GM19193 (cell line): ENCODE measurements around the gene ADAMTS17.

ENCODE experiments used
- POLR2A ChIP-seq: IDR thresholded peaks from 4 replicates; pipeline ENCODE4 v1.6.1; 2011; ENCODE audit not compliant: insufficient read depth, insufficient read length; ENCODE audit errors: extremely low read depth

Gene ADAMTS17

DNA sequence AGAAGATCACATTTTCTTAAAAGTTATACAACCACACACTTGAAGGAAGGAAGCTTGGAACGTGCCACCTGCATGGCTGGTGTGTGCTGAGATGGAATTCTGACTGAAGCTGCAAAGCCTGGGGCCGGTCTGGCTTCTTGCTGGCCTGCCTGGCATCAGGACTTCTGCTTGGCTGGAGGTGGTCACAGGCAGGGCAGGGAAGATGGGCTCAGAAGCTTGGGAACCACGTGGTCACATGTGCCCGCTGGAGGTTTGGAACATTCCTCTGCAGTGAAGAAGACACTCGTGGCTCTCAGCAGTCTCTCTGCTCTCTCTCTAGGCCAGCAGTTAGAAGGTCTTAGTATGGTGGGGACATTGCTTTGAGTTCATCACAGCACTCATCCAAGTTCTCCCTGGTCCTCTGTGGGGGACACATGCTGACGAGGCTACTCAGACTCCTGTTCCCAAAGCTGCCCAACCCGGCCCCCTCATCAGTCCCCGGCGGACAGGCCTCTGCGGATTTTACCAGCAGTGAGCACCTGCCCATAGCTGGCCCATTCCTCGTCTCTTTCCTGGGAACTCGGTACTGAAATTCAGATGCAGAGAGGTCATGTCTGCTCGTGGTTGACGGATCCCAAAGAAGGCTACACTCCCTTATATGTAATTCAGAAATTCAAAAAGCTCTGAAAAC is 229.0 kb downstream of the ADAMTS17 start:
- TF ChIP-seq POLR2A, result no peak

DNA sequence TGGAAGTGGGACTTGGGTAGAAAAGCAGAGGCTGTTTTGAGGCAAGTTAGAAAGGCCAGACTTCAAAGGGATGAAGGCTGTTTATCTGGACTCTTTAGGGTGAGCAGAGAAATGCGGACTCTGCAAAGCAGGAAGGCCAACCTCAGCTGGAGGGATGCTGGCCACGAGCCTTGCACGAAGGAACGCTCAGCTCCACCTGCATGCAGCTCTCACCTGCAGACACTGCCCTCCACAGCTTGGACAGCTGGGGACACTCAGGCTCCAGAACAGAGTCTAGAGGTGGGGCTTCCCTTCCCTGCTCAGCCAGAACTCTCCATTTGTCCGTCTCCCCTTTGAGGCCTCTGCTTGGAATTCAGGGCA is 229.7 kb downstream of the ADAMTS17 start:
- TF ChIP-seq POLR2A, result no peak

DNA sequence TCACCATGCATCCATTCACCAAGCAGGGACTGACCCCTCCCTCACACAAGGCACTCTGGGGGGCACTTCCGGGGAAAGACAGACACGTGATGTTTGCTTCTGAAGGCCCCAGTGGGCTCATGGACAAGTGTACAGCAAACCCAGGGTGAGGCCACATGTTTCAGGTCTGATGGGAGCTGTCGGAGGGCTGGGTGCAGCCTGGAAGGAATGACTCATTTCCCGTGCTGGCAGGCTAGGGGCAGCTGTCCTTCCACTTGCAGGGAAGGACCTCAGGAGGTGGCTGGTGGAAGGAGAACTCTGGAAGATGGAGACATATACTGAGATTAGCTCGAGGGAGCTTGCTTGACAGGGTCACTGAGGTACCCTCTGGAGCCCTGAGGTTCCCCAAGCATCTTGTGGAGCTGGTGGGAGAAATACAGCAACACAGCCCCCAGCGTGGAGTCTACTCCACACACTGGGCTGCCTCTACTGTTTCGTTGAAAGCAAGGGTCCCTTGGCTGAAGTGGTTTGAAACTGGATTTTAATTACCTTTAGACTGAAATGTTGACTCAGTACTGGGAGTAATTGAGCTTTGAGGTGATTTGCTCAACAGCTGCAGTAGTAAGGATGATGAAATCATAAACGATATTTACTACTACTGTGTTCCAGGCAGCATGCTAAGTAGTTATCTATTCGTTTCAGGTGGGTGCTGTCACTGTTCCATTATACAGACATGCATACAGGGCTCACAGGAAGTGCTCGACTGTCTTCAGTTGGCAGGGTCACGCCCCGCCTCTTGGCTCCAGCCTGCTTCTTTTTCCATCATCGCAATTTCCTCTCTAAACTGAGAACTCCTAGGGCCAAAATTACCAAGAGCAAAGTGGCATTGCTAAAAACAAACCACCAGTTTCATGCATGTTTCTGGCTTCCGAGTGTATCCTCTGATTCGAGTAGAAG is 230.4 kb downstream of the ADAMTS17 start:
- no peak for TF ChIP-seq POLR2A

DNA sequence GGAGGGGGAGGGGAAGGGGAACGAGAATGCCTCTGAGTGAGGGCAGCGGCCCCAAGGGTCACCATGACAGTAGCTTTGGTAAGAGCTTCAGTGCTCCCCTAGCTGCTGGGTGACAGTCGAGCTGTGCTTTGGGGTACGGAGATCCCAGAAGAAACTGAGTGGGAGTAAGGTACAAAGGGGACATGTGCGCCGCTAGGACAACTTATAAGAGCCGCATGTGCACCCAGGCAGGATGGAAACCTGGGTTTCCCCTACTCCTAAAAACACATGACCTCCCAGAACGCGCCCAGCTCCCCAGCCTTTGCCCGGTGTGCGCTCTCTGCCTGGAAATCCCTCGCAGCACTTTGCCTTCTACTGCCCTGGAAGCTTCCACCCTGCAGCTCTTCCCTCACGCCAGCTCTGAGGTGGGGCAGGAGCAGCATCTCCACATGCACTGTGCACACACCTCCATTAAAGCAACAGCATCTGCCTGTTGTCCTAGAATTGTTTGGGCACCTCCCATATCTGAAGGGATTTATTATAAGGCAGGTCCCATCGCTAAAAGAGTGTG is 232.2 kb downstream of the ADAMTS17 start:
- TF ChIP-seq POLR2A, result no peak

DNA sequence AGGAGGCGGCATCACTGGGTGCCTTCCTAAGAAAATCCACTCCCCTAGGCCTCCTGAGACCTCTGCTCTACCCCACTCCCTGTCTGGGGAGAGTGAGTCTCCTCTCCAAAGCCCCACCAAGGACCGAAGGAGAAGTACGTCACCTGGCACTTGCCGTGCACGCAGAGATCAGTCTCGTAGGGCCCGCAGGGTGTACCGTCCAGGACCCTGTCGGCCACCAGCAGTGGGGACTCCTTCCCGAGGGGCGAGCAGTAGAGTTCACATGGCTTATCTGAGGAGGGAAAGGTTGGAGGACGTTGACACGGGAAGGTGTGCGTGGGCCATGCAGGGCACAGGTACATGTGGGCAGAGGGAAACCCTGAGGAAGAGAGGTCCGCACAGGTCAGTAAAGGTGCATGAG is 232.9 kb downstream of the ADAMTS17 start:
- no peak for TF ChIP-seq POLR2A

DNA sequence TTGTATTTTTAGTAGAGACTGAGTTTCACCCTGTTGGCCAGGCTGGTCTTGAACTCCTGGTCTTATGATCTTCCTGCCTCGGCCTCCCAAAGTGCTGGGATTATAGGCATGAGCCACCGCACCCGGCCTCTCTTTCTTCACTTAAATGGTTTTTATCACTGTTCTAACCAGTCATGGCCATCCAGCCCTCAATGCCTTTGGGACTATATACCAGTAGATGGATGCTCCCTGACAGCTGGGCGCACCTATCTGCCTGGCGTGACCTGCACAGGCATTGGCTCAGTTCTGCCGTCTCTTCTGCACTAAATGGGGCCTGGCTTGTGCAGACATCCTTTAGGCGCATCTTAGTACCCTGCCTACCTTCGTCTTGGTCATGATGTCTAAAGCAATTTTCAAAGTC is 233.4 kb downstream of the ADAMTS17 start:
- no peak for TF ChIP-seq POLR2A

DNA sequence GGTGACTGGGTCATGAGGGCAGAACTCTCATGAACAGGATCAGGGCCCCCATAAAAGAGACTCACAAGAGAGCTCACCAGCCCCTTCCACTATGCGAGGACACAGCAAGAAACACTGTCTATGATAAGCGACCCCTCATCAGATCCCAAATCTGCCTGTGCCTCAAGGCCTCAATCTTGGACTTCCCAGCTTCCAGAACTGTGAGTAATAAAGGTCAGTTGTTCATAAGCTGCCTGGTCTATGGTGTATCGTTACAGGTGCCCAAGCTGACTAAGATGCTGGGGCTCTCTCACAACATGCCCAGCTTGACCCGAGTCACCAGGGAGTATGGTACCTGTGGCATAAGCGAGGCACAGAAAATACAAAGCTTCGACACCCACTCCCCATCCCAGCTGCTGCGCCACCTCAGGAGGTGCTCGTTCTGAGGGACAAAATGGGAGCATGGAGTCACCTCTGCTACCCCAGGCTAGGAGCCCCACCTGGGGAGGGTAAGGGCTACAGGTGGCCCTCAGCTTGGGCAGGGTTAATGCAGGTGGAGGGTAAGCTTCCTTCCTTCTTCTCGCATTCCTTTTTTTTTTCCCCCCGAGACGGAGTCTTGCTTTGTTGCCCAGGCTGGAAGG is 234.1 kb downstream of the ADAMTS17 start:
- TF ChIP-seq POLR2A, result no peak

DNA sequence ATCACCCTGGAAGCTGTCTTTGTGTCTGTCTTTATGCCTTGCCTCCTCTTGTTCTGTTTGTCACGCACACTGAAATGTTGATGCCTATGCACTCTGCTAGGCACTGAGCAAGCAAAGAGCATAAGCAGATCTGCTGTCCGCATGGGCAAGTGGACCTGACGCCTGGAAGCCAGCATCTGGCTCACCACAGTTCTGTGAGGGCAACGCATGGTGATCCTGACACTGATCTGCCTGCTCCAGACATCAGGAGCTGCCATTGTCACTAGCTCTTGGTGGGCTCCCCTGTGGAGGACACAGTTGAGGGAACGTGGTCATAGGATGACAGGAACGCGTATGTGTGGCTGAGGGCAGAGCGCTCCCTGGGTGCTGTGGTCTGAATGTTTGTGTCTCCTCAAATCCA is 234.6 kb downstream of the ADAMTS17 start:
- TF ChIP-seq POLR2A, result no peak

DNA sequence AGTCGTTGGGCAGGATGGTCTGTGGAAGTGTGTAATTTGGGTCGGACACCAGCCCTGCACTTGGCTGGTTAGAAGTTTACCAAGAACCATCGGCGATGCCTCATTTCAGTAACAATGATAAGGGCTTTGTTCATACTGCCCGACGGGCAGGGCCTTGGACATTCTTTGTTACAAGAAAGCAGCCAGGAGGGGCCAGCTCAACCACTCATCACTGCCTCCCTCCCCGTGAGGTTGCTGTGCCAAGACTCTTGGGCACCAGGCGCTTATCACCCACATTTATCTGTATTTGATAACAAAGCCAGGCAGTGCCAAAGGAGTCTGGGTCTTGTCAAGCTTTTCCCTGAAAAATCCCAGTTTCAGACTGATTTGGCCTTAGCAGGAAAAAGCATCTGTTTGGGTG is 235.0 kb downstream of the ADAMTS17 start:
- no peak for TF ChIP-seq POLR2A

DNA sequence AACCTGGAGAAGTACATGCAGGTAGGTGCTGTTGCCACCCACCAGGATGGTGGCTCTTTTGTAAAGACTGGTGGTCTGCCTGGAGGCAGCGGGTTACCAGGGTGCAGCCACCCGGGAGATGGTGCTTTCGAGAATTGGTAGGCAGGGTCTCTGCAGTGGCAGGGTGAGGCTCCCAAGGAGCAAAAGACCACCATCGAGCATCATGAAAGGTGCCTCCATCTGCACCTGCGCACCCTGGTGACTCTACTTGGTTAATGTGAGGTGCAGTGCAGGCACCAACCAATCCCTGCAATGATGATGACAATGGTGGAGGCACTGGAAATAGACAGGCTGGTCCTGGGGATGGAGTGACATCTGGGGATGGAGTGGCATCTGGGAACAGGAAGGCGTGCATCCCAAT is 236.7 kb downstream of the ADAMTS17 start:
- no peak for TF ChIP-seq POLR2A

DNA sequence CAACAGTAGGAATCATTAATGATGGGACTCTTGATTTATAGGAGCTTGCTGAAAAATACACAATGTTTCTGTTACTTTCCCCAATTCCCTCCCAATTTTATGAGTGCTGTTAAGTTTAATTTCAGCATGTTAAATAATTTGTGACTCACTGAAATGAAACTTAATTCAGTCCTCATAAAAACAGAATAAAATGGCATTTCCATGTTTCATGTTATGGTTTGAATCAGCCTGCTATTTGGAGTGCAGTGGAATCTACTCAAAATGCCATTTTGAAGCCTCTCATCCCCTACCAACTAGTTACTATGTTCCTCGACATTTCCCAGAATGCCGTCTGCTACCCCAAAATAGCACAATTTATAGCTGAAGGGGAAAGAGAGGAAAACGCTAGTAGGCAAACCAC is 237.5 kb downstream of the ADAMTS17 start:
- no peak for TF ChIP-seq POLR2A

DNA sequence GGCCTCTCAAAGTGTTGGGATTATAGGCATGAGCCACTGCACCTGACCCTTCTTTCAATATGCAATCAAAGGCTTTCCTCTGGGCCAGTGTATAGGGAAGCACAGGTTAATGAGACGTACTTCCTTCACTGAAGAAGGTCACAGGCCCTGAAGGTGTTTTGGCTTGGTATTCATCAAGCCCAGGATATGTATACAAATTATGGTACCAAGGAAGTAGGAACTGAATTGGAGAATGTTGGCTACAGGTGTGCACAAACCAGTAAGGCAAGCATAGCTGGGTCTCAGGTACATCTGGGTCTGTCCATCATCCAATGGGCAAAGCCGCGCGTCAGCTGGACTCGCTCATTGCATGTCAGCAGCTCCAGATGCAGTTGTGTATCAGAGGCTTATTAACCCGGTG is 237.9 kb downstream of the ADAMTS17 start:
- no peak for TF ChIP-seq POLR2A

DNA sequence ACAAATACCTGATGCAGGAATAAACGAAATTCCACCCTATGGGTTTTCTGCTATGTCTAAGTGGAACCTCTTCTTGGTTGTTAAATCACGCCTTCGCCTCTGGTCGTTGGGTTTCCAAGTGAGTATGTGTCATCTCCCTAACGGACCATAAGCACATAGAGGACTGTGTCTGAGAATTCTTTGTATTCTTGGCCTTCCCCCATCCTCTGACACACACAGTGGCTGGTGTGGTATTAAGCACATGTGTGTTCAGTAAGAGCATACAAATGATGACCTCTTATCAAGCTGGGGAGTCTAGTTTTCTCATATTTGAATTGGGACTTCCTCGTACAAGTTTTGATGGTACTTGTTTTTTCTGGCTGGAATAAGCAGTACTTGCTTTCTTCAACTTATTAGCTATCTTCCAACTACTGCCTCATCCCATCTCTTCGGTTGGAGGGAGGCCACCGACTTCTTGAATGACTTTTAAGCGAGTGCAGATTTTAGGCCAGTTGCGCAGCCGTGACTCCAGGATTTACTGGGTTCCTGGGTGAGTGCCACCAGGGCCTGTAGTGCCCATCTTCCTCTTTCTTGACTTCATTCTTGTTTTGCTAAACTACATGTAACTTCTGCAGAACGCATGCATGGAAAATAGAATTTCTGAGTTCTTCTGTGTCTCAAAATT is 240.2 kb downstream of the ADAMTS17 start:
- no peak for TF ChIP-seq POLR2A

DNA sequence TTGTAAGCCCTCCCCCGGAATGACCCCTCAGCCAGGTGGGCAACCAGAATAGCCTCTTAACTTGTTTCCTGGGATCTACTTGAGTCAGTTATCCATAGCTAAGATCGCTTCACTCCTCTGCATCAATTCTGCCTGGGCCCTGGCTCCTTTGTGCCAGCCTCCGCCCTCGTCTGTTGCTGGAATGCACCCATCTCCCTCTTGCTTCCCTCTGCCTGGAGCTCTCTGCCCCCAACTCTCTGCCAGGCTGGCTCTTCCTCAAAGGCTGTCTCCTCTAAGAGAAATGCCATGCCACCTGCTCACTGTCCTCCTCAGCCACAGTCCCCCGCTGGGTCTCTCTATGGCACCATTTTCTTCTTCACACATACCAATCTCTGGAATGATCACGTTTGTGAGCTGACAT is 240.8 kb downstream of the ADAMTS17 start:
- TF ChIP-seq POLR2A, result no peak

DNA sequence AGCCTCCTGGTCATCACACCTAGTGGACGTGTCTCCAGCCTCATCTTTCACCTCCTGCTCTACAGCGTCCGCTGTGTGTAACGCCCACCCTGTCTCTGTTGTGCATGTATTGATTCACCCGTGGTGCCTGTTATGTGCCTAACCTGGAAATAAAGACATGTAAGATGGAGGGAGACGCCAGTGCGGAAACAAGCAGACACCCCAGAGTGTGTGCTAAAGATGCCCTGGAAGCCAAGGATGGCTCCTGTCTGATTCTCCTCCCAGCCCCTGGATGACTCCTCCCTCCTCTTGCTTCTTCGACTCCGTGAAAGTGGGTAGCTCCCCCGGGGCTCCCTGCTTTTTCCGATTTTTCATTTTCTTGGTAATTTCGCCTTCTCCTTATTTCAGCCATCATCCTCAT is 241.8 kb downstream of the ADAMTS17 start:
- no peak for TF ChIP-seq POLR2A
